ENCODE results near the gene ROBO4. TPM values are rescaled to one million over a fixed set of nuclear protein-coding genes. Genes with fewer than 3 reads are reported as not detected.

Gene ROBO4
- total RNA-seq, 1 donor from 2014 or later: not detected

DNA sequence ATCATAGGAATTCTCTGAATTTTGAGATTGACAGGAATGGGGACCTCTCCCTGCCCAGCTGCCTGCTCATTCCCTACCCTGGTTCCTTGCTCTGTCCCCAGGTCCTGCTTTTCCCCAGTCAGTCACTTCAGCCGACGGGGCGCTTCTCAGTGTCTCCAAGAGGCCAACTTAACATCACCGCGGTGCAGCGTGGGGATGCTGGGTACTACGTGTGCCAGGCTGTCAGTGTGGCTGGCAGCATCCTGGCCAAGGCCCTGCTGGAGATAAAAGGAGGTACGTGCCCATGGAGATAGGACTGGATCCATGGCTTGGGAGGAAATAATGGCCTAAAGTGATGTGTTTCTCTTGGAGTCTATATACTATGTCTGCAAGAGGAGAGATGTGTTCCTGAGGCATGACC is 25.4 kb downstream of the ROBO4 start:
- no peak overlapping the region for H3K27ac Mint-ChIP-seq
- CTCF ChIA-PET: no interaction called here
- no peak overlapping the region for H3K4me3 Mint-ChIP-seq

DNA sequence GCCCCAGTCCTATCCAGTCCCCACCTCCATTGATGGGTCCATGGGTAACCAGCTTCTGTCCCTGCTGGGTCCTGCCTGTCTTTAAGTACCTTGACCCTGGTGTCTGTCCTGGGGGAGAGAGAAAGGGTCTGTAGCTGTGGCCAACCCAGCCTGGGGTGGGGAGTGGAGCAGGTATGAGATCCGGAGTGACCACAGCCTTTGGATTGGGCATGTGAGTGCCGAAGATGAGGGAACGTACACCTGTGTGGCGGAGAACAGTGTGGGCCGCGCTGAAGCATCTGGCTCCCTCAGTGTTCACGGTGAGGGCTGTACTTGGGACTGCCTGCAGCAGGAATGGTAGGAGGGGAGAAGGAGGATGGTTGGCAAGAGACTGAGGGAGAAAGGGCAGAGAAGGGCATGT is 27.2 kb downstream of the ROBO4 start:
- Mint-ChIP-seq H3K36me3 (ENCODE audit: low read depth) (no peaks in the 10 kb centered on the region), H3K9me3 (no peaks in the 10 kb centered on the region), H3K4me3 (no peak overlapping the region), H3K4me1 (peaks cover 22% of the 10 kb centered on the region), H3K27ac (no peak overlapping the region), H3K27me3 (peaks cover 87% of the 10 kb centered on the region)
- TF ChIP-seq, protein P1, sequence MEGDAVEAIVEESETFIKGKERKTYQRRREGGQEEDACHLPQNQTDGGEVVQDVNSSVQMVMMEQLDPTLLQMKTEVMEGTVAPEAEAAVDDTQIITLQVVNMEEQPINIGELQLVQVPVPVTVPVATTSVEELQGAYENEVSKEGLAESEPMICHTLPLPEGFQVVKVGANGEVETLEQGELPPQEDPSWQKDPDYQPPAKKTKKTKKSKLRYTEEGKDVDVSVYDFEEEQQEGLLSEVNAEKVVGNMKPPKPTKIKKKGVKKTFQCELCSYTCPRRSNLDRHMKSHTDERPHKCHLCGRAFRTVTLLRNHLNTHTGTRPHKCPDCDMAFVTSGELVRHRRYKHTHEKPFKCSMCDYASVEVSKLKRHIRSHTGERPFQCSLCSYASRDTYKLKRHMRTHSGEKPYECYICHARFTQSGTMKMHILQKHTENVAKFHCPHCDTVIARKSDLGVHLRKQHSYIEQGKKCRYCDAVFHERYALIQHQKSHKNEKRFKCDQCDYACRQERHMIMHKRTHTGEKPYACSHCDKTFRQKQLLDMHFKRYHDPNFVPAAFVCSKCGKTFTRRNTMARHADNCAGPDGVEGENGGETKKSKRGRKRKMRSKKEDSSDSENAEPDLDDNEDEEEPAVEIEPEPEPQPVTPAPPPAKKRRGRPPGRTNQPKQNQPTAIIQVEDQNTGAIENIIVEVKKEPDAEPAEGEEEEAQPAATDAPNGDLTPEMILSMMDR (IDR thresholded peaks at IDR 0.05): no peak
- ChIA-PET CTCF (interaction anchor here (1.2 kb wide), 1 partner anchor 33 kb away, joined by 3 read pairs; no protein-coding TSS in a partner anchor), POLR2A (no interaction called here)
- ATAC-seq (ENCODE audit: low read depth): no peak
- intact Hi-C loops (cut with micrococcal nuclease): no loop called here
- no peak for DNase-seq

More for the DNA sequence above, 25.4 kb downstream of the ROBO4 start:
- DNase-seq (no peak), ATAC-seq (ENCODE audit: low read depth) (no peak)
- H3K36me3 Mint-ChIP-seq (ENCODE audit: low read depth): peaks cover 2% of the 10 kb centered on the region
- TF ChIP-seq, protein P1 (IDR thresholded peaks at IDR 0.05): no peak
- peaks cover 81% of the 10 kb centered on the region for H3K27me3 Mint-ChIP-seq
- no peaks in the 10 kb centered on the region for H3K9me3 Mint-ChIP-seq
- POLR2A ChIA-PET: no interaction called here
- intact Hi-C loops (cut with micrococcal nuclease): no loop called here
- H3K4me1 Mint-ChIP-seq: peaks cover 20% of the 10 kb centered on the region

DNA sequence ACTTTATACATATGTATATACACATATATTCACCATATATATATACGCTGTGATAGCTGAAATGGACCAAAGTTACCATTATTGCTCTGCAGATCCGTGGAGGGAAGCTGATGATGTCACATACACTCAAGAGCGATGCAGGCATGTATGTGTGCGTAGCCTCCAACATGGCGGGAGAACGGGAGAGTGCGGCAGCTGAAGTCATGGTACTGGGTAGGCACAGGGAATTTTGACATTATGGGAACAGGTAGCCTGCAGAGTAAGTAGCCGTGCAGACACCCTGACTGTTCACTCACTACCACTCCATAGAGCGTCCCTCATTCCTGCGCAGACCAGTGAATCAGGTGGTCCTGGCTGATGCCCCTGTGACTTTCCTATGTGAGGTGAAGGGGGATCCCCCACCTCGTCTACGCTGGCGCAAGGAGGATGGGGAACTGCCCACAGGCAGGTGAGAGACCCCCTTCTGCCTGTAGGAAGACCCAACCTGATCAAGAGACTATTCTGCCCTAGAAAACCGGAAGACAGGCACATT is 27.7 kb downstream of the ROBO4 start:
- H3K4me3 Mint-ChIP-seq: no peak overlapping the region
- ChIA-PET POLR2A (no interaction called here), CTCF (interaction anchor here (1.2 kb wide), 1 partner anchor 33 kb away, joined by 3 read pairs; no protein-coding TSS in a partner anchor)
- peaks cover 21% of the 10 kb centered on the region for H3K4me1 Mint-ChIP-seq
- TF ChIP-seq, protein P1 (IDR thresholded peaks at IDR 0.05): no peak
- H3K27ac Mint-ChIP-seq: no peak overlapping the region
- H3K36me3 Mint-ChIP-seq (ENCODE audit: low read depth): no peaks in the 10 kb centered on the region
- intact Hi-C loops (cut with micrococcal nuclease): loop anchor here (10.0 kb wide), 1 partner anchor 455 kb away; no protein-coding TSS in a partner anchor
- DNase-seq (no peak), ATAC-seq (ENCODE audit: low read depth) (no peak)
- H3K27me3 Mint-ChIP-seq: peaks cover 85% of the 10 kb centered on the region
- H3K9me3 Mint-ChIP-seq: no peaks in the 10 kb centered on the region

DNA sequence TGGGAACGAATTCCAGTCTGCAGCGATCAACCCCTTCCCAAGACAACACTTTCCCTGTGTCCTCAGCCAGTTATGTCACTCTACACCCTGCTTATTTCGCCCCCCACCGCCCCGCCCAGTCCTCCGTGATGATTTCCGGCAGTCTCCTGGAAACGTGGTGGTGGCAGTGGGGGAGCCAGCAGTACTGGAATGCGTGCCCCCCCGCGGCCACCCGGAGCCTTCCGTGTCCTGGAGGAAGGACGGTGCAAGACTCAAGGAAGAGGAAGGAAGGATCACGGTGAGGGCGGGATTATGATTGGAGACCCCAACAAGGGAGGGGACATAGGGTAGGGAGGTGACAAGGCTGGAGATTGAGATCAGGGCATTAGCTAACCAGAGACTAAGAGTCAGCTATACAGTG is 28.3 kb downstream of the ROBO4 start:
- ATAC-seq (ENCODE audit: low read depth) (no peak), DNase-seq (no peak)
- POLR2A ChIA-PET: no interaction called here
- no peak overlapping the region for H3K4me3 Mint-ChIP-seq
- H3K27me3 Mint-ChIP-seq: peaks cover 85% of the 10 kb centered on the region
- intact Hi-C loops (cut with micrococcal nuclease): loop anchor here (10.0 kb wide), 1 partner anchor 455 kb away; no protein-coding TSS in a partner anchor
- no peaks in the 10 kb centered on the region for H3K9me3 Mint-ChIP-seq
- TF ChIP-seq, protein P1 (IDR thresholded peaks at IDR 0.05): no peak
- H3K36me3 Mint-ChIP-seq (ENCODE audit: low read depth): no peaks in the 10 kb centered on the region
- no peak overlapping the region for H3K27ac Mint-ChIP-seq
- CTCF ChIA-PET: no interaction called here
- H3K4me1 Mint-ChIP-seq: peaks cover 21% of the 10 kb centered on the region

DNA sequence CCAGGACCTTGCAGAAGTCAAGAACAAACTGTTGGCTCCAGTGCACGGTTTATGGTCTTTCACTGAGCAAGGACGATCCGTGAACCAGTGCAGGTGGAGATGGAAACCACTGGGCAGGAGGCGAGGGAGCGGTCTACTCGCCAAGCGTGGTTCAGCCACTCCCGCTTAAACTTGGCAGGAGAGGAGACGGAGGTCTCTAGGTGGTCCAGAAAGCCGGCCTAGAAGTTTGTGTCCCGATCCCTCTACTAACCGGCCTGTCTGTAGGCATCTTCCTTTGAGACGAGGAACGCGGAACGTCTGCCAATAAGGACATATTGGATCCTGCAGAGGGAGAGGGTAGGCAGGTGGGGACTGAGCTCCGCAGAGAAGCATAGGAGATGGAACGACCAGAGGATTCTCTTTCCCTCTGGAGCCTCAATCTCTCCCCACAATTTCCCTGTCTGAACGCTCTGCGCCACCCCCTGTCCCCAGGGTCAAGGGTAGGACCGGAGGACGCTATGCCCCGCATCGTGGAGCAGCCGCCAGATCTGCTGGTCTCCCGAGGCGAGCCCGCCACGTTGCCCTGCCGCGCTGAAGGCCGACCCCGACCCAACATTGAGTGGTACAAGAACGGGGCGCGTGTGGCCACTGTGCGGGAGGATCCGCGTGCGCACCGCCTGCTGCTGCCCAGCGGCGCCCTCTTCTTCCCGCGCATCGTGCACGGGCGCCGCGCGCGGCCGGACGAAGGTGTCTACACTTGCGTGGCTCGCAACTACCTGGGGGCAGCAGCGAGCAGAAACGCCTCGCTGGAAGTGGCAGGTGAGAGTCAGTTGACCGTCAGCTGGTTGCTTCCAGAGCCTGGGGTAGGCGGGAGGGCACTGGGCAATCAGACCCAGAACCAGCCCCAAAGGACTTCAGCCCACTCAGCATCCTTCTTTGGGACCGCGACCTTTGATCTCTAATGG is 29.1 kb downstream of the ROBO4 start:
- TF ChIP-seq, protein P1 (IDR thresholded peaks at IDR 0.05): no peak
- Mint-ChIP-seq H3K27me3 (peaks cover 85% of the 10 kb centered on the region), H3K27ac (no peak overlapping the region), H3K4me3 (no peak overlapping the region), H3K36me3 (ENCODE audit: low read depth) (no peaks in the 10 kb centered on the region), H3K9me3 (no peaks in the 10 kb centered on the region), H3K4me1 (peaks cover 21% of the 10 kb centered on the region)
- ATAC-seq (ENCODE audit: low read depth): no peak
- DNase-seq: no peak
- intact Hi-C loops (cut with micrococcal nuclease): loop anchor here (10.0 kb wide), 1 partner anchor 454 kb away; no protein-coding TSS in a partner anchor
- CTCF ChIA-PET: no interaction called here
- POLR2A ChIA-PET: no interaction called here

Measured in activated B cell treated with CpG ODN at 0.5 μM for 24 hours (primary cell).